ENCODE measurements around the gene SYCE1L.

GRCh38 chr16:77195411-77195810, 3.8 kb upstream of the SYCE1L start:
- TF ChIP-seq POLR2A (IDR thresholded peaks at IDR 0.05) = no peak
- TF ChIP-seq CTCF (IDR thresholded peaks at IDR 0.05) = no peak
- no peak for TF ChIP-seq EP300 (IDR thresholded peaks at IDR 0.05)
